Spleen (tissue), 11 donors: ENCODE measurements around the gene RFX3. TPM values are rescaled to one million over a fixed set of nuclear protein-coding genes. Genes with fewer than 3 reads are reported as not detected.

ENCODE experiments used
- DNase-seq: peaks from one replicate; pipeline ENCODE4 v3.0.0-alpha.2; 2020
- H3K27ac ChIP-seq, 8 donors: fragments of 200-600 bp; sonication (generic) in 7 of 8; 1 replicate in 4 of 8; 2 replicates in 4 of 8; pipeline versions ENCODE4 v1.5.0 to v1.8.0; 2016 to 2021; ENCODE audit warnings: inconsistent platforms in 4 of 8, mild to moderate bottlenecking in 4 of 8, moderate library complexity in 1 of 8
- H3K27me3 ChIP-seq, 7 donors: fragments of 200-600 bp; sonication (generic) in 6 of 7; replicated peaks in 1 of 7; 1 replicate in 4 of 7; 2 replicates in 3 of 7; pipeline versions ENCODE4 v1.5.0 to v1.8.0; 2016 to 2021; ENCODE audit warnings: inconsistent platforms in 3 of 7, mild to moderate bottlenecking in 1 of 7
- H3K36me3 ChIP-seq, 6 donors: fragments of 200-600 bp; sonication (generic) in 5 of 6; 1 replicate in 4 of 6; 2 replicates in 2 of 6; pipeline versions ENCODE4 v1.5.0 to v1.8.0; 2016 to 2021; ENCODE audit warnings: inconsistent platforms in 2 of 6
- H3K4me1 ChIP-seq, 6 donors: fragments of 200-600 bp; sonication (generic) in 5 of 6; 1 replicate in 3 of 6; 2 replicates in 3 of 6; pipeline versions ENCODE4 v1.5.0 to v1.8.0; 2016 to 2021; ENCODE audit warnings: inconsistent platforms in 3 of 6
- H3K4me3 ChIP-seq, 8 donors: fragments of 200-600 bp; sonication (generic) in 7 of 8; 1 replicate in 4 of 8; 2 replicates in 4 of 8; pipeline versions ENCODE4 v1.5.0 to v1.8.0; 2016 to 2021; ENCODE audit warnings: inconsistent platforms in 4 of 8, mild to moderate bottlenecking in 4 of 8, moderate library complexity in 2 of 8
- H3K9me3 ChIP-seq, 8 donors: fragments of 200-600 bp; sonication (generic) in 7 of 8; 1 replicate in 4 of 8; 2 replicates in 4 of 8; pipeline versions ENCODE4 v1.5.0 to v1.8.0; 2016 to 2021; ENCODE audit warnings: inconsistent platforms in 4 of 8
- CTCF ChIP-seq, 11 experiments: fragments of 200-600 bp in 7 of 11; fragments of 450-650 bp in 4 of 11; sonication (generic) in 4 of 11; IDR thresholded peaks in 8 of 11; conservative IDR thresholded peaks in 3 of 11; 1 replicate in 7 of 11; 2 replicates in 4 of 11; pipeline versions ENCODE4 v1.4.0 to v1.8.0; 2016 to 2021; ENCODE audit warnings: antibody characterized with exemption in 11 of 11, inconsistent platforms in 4 of 11, mild to moderate bottlenecking in 1 of 11
- POLR2A ChIP-seq, 3 donors: fragments of 450-650 bp; IDR thresholded peaks; one replicate each; pipeline ENCODE4 v1.5.1; 2017; ENCODE audit warnings: antibody characterized with exemption in 3 of 3, mild to moderate bottlenecking in 1 of 3
- POLR2AphosphoS5 ChIP-seq, 3 donors: sonication (generic); formaldehyde crosslinking; IDR thresholded peaks; one replicate each; pipeline ENCODE4 v1.5.1; 2017; ENCODE audit warnings: antibody characterized with exemption in 3 of 3
- WGBS, 5 donors: extraction: QIAGEN DNeasy Blood & Tissue Kit in 3 of 5; methylation state at CpG; one replicate each; pipeline versions ENCODE4 v1.1.5 to v1.1.7; 2013 to 2018; 5-methylcytosine and 5-hydroxymethylcytosine counted together
- intact Hi-C: fragments of 100-400 bp; cut with DNase I; formaldehyde crosslinking; loops from one replicate; pipeline ENCODE4 v1.15.0; 2023; ENCODE audit warnings: low total_unique reads
- polyA plus RNA-seq, 3 donors: library from polyadenylated mRNA; stranded (reverse); fragments of 200-250 nt; gene quantifications; one replicate each; pipeline ENCODE4 v1.2.1, GENCODE V29; 2013
- total RNA-seq, 7 donors: library from RNA; depleted of rRNA in 3 of 7; stranded (reverse); fragments of >200 nt in 3 of 7; fragmentation: NEBNext Ultra II Directional in 4 of 7; extraction: Animal tissue kit (Norgen Biotek cat#: 25700) in 4 of 7; gene quantifications; one replicate each; pipeline versions ENCODE4 v1.1.0 to v1.2.1, GENCODE V29; 2016 to 2021
- donor health status: healthy with polysubstance abuse.
- donor health status: DM: no; HTN: no; CAD: no; lungs with moderate emphysema.
- donor health status: DM: no; HTN: no; CAD: no.
- donor health status: Bipolar disorder and iron deficiency.
- donor health status: healthy.
- donor health status: DM: no; HTN: no; CAD: no.
- donor health status: DM: yes; HTN: yes; CAD: no.

Gene RFX3
- total and polyA plus RNA-seq, 10 donors, result 2.5 to 25.9 (median 19.1) TPM

GRCh38 chr9:3415906-3416305 is 109.9 kb downstream of the RFX3 start:
- intact Hi-C loops, result no loop called here
- Histone ChIP-seq H3K36me3 (peaks cover 0 to 5% (median 0%) of the 10 kb centered on the region in 6 donors), H3K27ac (no peak overlapping the region), H3K27me3 (no peaks in the 10 kb centered on the region), H3K4me3 (no peak overlapping the region), H3K4me1 (no peaks in the 10 kb centered on the region), H3K9me3 (no peaks in the 10 kb centered on the region)
- TF ChIP-seq POLR2AphosphoS5 (IDR thresholded peaks at IDR 0.05), result no peak
- TF ChIP-seq CTCF (IDR thresholded peaks at IDR 0.05 in 8 of 11, conservative IDR thresholded peaks at IDR 0.05 in 3 of 11), result no peak
- TF ChIP-seq POLR2A (IDR thresholded peaks at IDR 0.05), result no peak
- no peak for DNase-seq

GRCh38 chr9:3413984-3414383 is 111.8 kb downstream of the RFX3 start:
- intact Hi-C loops, result no loop called here

GRCh38 chr9:3410461-3410860 is 115.3 kb downstream of the RFX3 start:
- Histone ChIP-seq H3K27me3 (no peaks in the 10 kb centered on the region), H3K9me3 (no peaks in the 10 kb centered on the region), H3K36me3 (no peaks in the 10 kb centered on the region), H3K4me1 (no peaks in the 10 kb centered on the region), H3K4me3 (no peak overlapping the region), H3K27ac (no peak overlapping the region)
- 84 to 99% (median 96%) methylated on average over 4 of the region's 4 CpGs for WGBS, 5 donors
- TF ChIP-seq POLR2AphosphoS5 (IDR thresholded peaks at IDR 0.05) (no peak), POLR2A (IDR thresholded peaks at IDR 0.05) (no peak), CTCF (IDR thresholded peaks at IDR 0.05 in 8 of 11, conservative IDR thresholded peaks at IDR 0.05 in 3 of 11) (no peak)
- no peak for DNase-seq
- intact Hi-C loops, result no loop called here

More at GRCh38 chr9:3413984-3414383, 111.8 kb downstream of the RFX3 start:
- no peak for TF ChIP-seq CTCF (IDR thresholded peaks at IDR 0.05 in 8 of 11, conservative IDR thresholded peaks at IDR 0.05 in 3 of 11)
- TF ChIP-seq POLR2AphosphoS5 (IDR thresholded peaks at IDR 0.05), result no peak
- no peak for TF ChIP-seq POLR2A (IDR thresholded peaks at IDR 0.05)
- no peak for DNase-seq
- no peaks in the 10 kb centered on the region for H3K4me1 ChIP-seq
- no peak overlapping the region for H3K4me3 ChIP-seq
- H3K27ac ChIP-seq, result no peak overlapping the region
- no peaks in the 10 kb centered on the region for H3K9me3 ChIP-seq
- no peaks in the 10 kb centered on the region for H3K27me3 ChIP-seq
- H3K36me3 ChIP-seq, result no peaks in the 10 kb centered on the region

- no peak for DNase-seq
- H3K27me3 ChIP-seq, result no peaks in the 10 kb centered on the region
- H3K4me3 ChIP-seq, result no peak overlapping the region
- 88 to 98% (median 97%) methylated on average over 1 of the region's 1 CpG for whole genome bisulfite sequencing, 5 donors
- H3K27ac ChIP-seq, result no peak overlapping the region
- H3K9me3 ChIP-seq, result no peaks in the 10 kb centered on the region
- TF ChIP-seq CTCF (IDR thresholded peaks at IDR 0.05 in 8 of 11, conservative IDR thresholded peaks at IDR 0.05 in 3 of 11), result no peak
- no peak for TF ChIP-seq POLR2AphosphoS5 (IDR thresholded peaks at IDR 0.05)
- no peak for TF ChIP-seq POLR2A (IDR thresholded peaks at IDR 0.05)
- H3K36me3 ChIP-seq, result no peaks in the 10 kb centered on the region
- intact Hi-C loops, result no loop called here
- no peaks in the 10 kb centered on the region for H3K4me1 ChIP-seq
These were observed 116.3 kb downstream of the RFX3 start for GRCh38 chr9:3409453-3409852.
